ENCODE measurements around the gene CEP83.
A peak's percentile ranks its signal among the peaks of the same experiment; 100 is the strongest.
"Not testable (repeated sequence)": the region's sequence is repeated elsewhere in the genome, so short reads cannot be mapped to it uniquely, and the experiment has no call there.

The CEP83 gene

DNA sequence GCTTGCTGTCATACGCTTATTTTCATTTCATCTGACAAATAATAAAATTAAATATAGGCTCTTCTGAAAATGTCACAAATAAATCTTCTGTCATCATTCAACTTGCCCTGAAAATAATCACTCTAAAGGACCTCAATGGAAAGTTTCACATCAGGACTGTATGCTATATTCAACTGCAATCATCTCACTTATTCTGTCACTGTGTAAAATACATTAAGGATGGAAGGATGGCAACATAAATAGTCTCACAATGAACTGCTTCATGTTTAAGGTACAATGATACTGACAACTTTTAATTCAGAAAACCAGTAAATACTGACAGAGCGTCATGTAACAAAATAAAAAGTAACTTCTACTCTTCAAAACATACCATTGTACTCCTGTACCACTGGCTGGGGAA is 82.1 kb downstream of the CEP83 start:
- no peak for DNase-seq

DNA sequence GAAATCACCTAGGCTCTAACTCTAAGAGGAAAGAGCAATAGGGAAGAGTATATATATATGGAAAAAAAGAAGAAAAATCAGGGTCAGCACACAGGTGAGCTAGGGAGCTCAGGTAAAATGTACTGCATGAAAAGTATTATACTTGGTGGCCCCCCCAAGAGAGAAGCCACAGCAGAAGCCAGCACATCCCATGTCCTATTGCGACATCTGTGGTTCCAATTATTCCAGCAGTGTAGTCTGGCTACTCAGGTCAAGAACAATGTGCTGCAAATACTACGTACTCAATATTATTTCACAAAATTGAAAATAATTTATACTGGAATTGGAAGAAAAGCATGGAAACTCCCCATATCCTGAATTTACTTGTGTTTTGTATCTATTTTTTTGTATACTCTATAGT is 85.5 kb downstream of the CEP83 start:
- DNase-seq = no peak

DNA sequence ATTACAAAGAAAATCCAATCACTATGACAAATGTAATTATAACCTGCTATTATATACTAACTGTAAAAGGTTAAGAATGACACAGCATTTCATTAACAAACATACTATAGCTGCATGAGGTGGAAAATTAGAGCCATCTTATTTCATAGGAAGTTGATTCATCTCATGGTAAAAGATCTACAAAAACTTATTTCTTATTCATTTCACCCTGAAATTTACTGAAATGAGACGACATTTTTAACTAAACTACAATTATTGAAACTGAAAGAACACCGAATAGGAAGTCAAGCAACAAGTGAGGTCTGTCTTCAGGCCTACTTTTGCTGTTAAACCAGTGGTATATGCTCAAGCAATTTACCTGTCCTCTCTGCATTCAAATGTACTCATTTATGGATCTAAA is 87.2 kb downstream of the CEP83 start:
- DNase-seq = no peak

GRCh38 chr12:94362653-94363052 is 97.0 kb downstream of the CEP83 start:
- DNase-seq = no peak

GRCh38 chr12:94359761-94360160 is 99.9 kb downstream of the CEP83 start:
- no peak for DNase-seq

GRCh38 chr12:94353130-94353529 is 106.5 kb downstream of the CEP83 start:
- no peak for DNase-seq

- no peak for DNase-seq
Observed at GRCh38 chr12:94340573-94340972, 119.1 kb downstream of the CEP83 start.

GRCh38 chr12:94338006-94338794 is 121.5 kb downstream of the CEP83 start:
- DNase-seq = no peak

DNA sequence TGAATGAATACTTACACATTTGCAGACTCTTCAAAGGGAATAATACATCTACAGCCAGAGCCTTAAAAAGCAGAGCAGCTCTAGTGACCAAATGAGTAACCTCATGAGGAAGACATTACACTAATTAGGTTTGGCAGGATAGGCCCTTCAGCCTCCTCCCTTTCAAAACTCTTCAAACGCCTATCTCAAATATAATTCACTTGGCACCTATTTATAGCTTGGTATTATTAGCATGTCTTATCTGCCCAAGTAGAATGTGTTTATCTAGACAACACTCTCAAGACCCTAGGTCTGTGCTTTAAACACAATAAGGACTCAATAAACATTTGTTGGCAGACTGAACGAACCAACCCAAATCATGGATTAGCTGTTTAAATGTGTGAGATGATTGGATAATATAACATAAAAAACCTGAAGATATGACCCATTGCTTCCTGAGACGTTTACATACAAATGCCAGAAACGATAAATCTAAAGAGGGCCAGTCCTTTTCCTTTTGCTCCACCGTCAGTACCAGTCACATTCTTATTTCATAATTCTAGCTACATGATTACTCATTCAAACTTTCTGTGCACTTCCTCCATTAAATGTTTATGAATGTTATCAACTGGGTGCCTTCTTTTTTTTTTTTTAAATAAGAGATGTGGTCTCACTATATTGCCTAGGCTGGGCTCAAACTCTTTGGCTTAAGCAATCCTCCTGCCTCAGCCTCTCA is 123.3 kb downstream of the CEP83 start:
- DNase-seq = peak; percentile 34 to 69

DNA sequence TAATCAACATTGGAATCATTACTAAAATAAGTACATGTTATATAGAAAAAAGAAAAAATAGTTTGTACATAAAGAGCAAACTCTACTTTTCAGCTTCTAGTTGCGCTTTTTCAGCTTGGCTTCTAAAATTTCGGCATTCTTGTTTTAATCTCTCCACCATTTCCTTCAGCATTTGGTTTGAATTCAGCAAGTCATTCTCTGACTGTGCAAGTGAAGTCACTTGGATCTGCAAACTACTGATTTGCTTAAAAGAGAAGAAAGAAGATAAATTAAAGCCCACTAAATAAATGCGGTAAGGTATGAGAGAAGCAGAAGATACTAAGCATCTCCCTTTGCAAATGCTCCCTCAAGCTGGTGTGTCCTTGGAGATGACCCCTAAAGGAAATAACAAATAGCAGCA is 126.3 kb downstream of the CEP83 start:
- no peak for DNase-seq

DNA sequence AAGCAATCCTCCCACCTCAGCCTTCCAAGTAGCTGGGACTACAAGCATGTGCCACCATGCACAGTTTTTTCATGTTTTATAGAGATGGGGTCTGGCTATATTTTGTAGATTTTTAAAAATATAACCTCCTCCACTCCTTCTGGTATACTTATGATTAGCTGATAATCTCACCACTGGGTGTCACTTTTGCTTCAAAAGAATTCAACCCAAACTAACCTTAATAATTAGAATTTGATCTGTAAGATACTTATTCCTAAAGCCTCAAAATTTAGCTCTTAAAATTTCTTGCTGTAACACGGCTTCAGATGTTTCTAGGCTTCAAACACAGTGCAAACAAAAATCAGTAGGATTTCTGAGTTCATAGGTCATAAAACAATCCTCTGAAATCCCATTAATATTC is 130.3 kb downstream of the CEP83 start:
- DNase-seq = no peak

GRCh38 chr12:94327809-94328208 is 131.9 kb downstream of the CEP83 start:
- DNase-seq = no peak

GRCh38 chr12:94326727-94327126 is 132.9 kb downstream of the CEP83 start:
- DNase-seq = no peak

DNA sequence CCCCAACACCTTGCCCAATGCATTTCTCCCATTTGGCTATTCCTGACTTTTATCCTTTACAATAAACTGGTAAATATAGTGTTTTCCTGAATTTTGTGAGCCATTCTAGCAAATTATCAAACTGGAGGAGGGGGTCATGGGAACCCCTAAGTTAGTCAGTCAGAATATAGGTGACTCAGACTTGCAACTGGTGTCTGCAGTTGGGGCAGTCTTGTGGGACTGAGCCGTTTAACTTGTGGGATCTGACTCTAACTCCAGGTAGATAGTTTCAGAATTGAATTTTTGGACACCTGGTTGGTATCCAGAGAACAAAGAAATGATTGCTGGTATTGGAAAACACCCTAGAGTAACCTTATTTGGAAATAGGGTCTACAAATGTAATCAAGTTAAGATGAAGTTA is 133.4 kb downstream of the CEP83 start:
- DNase-seq = no peak

DNA sequence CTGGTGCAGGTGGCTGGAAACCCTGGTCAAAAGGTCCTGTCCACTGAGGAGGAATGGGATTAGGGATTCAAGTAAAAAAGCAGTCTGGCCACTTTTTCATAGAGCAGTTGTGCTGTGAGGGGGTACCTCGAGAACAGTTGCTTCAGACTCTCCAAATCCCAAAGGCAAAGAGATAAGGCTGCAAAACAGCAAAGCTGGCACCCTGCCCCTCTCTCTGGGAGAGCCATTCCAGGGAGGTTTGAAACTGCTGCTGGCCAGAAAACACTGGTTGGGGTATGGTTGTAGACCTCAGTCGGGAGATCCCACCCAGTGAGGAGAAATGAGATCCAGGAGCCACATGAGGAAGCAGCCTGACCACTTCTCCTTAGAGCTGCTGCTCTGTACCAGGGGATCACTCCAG is 137.3 kb downstream of the CEP83 start:
- DNase-seq = no peak

- no peak for DNase-seq
Observed at GRCh38 chr12:94320109-94320508, 139.6 kb downstream of the CEP83 start.

- peak; percentile 22 to 62 for DNase-seq
Observed at GRCh38 chr12:94318181-94318580, 141.5 kb downstream of the CEP83 start.

GRCh38 chr12:94316600-94316999 is 143.1 kb downstream of the CEP83 start:
- DNase-seq = not testable (repeated sequence)

DNA sequence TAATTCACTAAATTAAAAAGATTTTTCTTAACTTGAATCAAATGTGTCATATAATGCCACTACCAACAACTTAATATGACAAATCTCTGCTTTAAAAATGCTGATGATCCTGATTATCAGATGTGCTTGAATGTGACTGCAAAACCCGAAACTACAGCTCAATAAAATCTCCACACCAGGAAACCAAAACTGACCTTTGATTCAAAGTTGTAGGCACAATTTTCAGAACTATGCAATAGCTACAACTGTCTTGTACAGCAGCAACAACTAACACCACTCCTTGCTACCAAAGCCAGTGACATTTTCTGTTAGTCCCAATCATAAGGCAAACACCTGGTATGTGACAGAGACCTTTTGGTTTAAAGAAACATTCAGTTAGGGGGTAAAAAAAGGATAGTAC is 147.3 kb downstream of the CEP83 start:
- DNase-seq = no peak

GRCh38 chr12:94309373-94309772 is 150.3 kb downstream of the CEP83 start:
- peak in 1 of 2 donors; percentile 9 for DNase-seq

DNA sequence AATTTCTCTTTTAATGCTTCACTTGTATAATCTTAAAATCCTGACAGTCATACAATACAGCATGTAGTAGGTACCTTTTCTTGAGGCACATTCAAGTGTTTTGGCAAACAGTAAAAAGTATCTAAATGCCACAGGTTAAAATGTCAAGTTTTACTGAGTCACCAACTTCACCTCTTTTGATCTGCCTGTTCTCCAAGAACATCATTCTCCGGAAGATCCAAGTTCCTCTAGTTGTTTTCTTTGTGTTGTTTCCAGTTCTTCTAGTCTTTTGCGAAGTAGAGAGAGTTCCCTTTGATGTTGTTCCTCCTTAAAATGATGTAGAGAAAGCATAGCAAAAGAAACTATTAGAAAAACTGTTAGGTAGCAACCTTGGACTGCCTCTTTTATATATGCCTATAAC is 151.1 kb downstream of the CEP83 start:
- DNase-seq = no peak

GRCh38 chr12:94305130-94305957 is 154.3 kb downstream of the CEP83 start:
- no peak for DNase-seq

GRCh38 chr12:94304566-94305061 is 155.1 kb downstream of the CEP83 start:
- DNase-seq = no peak

All from inflammatory macrophage (primary cell).